ENCODE data around the gene CFAP161.

DNA sequence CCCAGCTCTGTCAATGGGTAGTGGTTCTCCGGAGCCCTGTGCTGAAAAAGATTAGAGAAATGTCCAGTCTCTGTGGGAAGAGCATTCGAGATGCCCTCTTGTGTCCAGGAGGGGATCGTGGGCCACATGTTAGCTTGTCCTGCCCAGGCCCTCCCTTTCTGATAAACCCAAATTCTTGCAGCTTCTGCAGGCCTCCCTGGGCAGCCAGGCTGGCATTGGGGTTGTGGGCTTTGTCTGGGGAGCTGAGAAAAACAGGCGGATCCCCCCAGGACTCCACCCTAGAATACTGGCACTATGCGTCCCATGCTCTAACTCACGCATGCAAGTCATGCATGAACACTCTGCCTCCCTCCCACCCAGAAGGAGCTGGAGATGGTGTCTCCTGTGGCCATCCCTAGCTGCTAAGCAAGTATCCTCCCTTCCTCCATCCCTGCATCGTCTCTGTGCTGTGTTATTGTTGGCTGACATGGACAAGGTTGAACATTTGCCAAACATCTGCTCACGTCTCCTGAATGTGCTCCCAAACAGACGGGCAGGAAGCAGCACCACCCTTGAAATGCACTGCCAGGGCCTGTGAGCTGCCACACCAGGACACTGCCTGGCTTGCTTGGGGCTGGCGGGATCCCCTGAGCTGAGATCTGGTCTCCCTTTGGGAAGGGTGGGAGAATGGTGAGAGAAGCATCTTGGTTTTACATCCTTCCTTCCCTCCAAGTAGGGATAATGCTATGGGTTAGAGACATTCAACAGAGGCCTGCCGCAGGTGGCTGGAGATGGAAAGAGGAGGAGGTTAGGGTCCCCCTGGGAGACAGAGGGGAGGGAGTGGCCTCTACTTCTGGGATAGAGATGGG is 26.5 kb downstream of the CFAP161 start:
- no peak for TF ChIP-seq POLR2AphosphoS5 (IDR thresholded peaks at IDR 0.05)
- TF ChIP-seq POLR2A (IDR thresholded peaks at IDR 0.05): no peak

All from gastroesophageal sphincter (tissue), 2 donors.